ENCODE measurements around the gene AGER.

DNA sequence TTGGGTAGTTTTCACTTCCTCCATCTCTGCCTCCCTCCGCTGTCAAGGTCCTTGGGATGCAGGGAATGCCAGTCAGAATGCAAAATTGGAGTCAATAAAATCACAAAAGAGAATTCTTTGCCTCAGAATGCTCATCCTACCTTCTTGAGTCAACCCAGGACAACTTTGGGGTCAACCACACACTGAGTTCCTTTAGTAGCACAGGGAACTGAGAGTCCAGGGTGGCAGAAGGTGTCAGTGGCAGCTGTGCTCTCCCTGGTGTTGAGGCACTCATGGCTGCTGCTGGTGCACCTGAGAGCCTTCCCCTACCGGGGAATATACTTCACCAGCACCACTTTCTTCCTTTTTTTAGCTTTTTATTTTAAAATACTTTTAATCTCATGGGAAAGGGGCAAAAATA is 40.6 kb upstream of the AGER start:
- TF ChIP-seq, protein P1, sequence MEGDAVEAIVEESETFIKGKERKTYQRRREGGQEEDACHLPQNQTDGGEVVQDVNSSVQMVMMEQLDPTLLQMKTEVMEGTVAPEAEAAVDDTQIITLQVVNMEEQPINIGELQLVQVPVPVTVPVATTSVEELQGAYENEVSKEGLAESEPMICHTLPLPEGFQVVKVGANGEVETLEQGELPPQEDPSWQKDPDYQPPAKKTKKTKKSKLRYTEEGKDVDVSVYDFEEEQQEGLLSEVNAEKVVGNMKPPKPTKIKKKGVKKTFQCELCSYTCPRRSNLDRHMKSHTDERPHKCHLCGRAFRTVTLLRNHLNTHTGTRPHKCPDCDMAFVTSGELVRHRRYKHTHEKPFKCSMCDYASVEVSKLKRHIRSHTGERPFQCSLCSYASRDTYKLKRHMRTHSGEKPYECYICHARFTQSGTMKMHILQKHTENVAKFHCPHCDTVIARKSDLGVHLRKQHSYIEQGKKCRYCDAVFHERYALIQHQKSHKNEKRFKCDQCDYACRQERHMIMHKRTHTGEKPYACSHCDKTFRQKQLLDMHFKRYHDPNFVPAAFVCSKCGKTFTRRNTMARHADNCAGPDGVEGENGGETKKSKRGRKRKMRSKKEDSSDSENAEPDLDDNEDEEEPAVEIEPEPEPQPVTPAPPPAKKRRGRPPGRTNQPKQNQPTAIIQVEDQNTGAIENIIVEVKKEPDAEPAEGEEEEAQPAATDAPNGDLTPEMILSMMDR (tag by site-specific recombination; IDR thresholded peaks at IDR 0.05): no peak
- TF ChIP-seq ZNF529 (tag by site-specific recombination; IDR thresholded peaks at IDR 0.05; ENCODE audit: insufficient replicate concordance) (no peak), GLI4 (tag by site-specific recombination; IDR thresholded peaks at IDR 0.05) (no peak), ZNF350 (tag by site-specific recombination; IDR thresholded peaks at IDR 0.05) (no peak), ZNF19 (tag by site-specific recombination; IDR thresholded peaks at IDR 0.05; ENCODE audit: low read depth) (no peak), ZNF274 (IDR thresholded peaks at IDR 0.05; ENCODE audit: low read length) (no peak), ZNF274 (tag by site-specific recombination; IDR thresholded peaks at IDR 0.05; ENCODE audit: borderline replicate concordance) (no peak), ZNF585B (tag by site-specific recombination; IDR thresholded peaks at IDR 0.05) (no peak), ZBTB1 (tag by site-specific recombination; IDR thresholded peaks at IDR 0.05) (no peak), TCF7L2 (IDR thresholded peaks at IDR 0.05; ENCODE audit: borderline replicate concordance, low read depth, low read length) (no peak), ZNF660 (tag by site-specific recombination; IDR thresholded peaks at IDR 0.05) (no peak)
- TF ChIP-seq, protein P2, sequence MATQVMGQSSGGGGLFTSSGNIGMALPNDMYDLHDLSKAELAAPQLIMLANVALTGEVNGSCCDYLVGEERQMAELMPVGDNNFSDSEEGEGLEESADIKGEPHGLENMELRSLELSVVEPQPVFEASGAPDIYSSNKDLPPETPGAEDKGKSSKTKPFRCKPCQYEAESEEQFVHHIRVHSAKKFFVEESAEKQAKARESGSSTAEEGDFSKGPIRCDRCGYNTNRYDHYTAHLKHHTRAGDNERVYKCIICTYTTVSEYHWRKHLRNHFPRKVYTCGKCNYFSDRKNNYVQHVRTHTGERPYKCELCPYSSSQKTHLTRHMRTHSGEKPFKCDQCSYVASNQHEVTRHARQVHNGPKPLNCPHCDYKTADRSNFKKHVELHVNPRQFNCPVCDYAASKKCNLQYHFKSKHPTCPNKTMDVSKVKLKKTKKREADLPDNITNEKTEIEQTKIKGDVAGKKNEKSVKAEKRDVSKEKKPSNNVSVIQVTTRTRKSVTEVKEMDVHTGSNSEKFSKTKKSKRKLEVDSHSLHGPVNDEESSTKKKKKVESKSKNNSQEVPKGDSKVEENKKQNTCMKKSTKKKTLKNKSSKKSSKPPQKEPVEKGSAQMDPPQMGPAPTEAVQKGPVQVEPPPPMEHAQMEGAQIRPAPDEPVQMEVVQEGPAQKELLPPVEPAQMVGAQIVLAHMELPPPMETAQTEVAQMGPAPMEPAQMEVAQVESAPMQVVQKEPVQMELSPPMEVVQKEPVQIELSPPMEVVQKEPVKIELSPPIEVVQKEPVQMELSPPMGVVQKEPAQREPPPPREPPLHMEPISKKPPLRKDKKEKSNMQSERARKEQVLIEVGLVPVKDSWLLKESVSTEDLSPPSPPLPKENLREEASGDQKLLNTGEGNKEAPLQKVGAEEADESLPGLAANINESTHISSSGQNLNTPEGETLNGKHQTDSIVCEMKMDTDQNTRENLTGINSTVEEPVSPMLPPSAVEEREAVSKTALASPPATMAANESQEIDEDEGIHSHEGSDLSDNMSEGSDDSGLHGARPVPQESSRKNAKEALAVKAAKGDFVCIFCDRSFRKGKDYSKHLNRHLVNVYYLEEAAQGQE (tag by site-specific recombination; IDR thresholded peaks at IDR 0.05): no peak
- TF ChIP-seq, protein P3, sequence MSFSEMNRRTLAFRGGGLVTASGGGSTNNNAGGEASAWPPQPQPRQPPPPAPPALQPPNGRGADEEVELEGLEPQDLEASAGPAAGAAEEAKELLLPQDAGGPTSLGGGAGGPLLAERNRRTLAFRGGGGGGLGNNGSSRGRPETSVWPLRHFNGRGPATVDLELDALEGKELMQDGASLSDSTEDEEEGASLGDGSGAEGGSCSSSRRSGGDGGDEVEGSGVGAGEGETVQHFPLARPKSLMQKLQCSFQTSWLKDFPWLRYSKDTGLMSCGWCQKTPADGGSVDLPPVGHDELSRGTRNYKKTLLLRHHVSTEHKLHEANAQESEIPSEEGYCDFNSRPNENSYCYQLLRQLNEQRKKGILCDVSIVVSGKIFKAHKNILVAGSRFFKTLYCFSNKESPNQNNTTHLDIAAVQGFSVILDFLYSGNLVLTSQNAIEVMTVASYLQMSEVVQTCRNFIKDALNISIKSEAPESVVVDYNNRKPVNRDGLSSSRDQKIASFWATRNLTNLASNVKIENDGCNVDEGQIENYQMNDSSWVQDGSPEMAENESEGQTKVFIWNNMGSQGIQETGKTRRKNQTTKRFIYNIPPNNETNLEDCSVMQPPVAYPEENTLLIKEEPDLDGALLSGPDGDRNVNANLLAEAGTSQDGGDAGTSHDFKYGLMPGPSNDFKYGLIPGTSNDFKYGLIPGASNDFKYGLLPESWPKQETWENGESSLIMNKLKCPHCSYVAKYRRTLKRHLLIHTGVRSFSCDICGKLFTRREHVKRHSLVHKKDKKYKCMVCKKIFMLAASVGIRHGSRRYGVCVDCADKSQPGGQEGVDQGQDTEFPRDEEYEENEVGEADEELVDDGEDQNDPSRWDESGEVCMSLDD (tag by site-specific recombination; IDR thresholded peaks at IDR 0.05): no peak
- TF ChIP-seq, protein P4, sequence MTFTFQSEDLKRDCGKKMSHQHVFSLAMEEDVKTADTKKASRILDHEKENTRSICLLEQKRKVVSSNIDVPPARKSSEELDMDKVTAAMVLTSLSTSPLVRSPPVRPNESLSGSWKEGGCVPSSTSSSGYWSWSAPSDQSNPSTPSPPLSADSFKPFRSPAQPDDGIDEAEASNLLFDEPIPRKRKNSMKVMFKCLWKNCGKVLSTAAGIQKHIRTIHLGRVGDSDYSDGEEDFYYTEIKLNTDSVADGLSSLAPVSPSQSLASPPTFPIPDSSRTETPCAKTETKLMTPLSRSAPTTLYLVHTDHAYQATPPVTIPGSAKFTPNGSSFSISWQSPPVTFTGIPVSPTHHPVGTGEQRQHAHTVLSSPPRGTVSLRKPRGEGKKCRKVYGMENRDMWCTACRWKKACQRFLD (tag by site-specific recombination; IDR thresholded peaks at IDR 0.05): no peak
- TF ChIP-seq, protein P5, sequence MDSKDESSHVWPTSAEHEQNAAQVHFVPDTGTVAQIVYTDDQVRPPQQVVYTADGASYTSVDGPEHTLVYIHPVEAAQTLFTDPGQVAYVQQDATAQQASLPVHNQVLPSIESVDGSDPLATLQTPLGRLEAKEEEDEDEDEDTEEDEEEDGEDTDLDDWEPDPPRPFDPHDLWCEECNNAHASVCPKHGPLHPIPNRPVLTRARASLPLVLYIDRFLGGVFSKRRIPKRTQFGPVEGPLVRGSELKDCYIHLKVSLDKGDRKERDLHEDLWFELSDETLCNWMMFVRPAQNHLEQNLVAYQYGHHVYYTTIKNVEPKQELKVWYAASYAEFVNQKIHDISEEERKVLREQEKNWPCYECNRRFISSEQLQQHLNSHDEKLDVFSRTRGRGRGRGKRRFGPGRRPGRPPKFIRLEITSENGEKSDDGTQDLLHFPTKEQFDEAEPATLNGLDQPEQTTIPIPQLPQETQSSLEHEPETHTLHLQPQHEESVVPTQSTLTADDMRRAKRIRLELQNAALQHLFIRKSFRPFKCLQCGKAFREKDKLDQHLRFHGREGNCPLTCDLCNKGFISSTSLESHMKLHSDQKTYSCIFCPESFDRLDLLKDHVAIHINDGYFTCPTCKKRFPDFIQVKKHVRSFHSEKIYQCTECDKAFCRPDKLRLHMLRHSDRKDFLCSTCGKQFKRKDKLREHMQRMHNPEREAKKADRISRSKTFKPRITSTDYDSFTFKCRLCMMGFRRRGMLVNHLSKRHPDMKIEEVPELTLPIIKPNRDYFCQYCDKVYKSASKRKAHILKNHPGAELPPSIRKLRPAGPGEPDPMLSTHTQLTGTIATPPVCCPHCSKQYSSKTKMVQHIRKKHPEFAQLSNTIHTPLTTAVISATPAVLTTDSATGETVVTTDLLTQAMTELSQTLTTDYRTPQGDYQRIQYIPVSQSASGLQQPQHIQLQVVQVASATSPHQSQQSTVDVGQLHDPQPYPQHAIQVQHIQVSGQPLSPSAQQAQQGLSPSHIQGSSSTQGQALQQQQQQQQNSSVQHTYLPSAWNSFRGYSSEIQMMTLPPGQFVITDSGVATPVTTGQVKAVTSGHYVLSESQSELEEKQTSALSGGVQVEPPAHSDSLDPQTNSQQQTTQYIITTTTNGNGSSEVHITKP (tag by site-specific recombination; IDR thresholded peaks at IDR 0.05): no peak
